HG02798 (cell line): Measurements from ENCODE around the gene TIGD3.
A peak's percentile ranks its signal among the peaks of the same experiment; 100 is the strongest.

Source experiments
- ATAC-seq: cut with Tn5 transposase; IDR thresholded peaks from one replicate; pipeline ENCODE4 v1.9.1; 2021; ENCODE audit warnings: mild to moderate bottlenecking; ENCODE audit not compliant: unreplicated experiment, poor library complexity

Gene TIGD3

GRCh38 chr11:65354265-65355012, at the start of gene TIGD3:
TSS of gene TIGD3 (plus strand) at chr11:65354751. CDS start at chr11:65355809, 1,058 bp downstream.
- peak; percentile 92 for ATAC-seq

- ATAC-seq: no peak
Measured at GRCh38 chr11:65305501-65306268, 48.9 kb upstream of the TIGD3 start.

GRCh38 chr11:65307298-65308229, 47.0 kb upstream of the TIGD3 start:
- ATAC-seq: no peak

- ATAC-seq: no peak
Measured at GRCh38 chr11:65308281-65308891, 46.2 kb upstream of the TIGD3 start.

- ATAC-seq: no peak
Measured at GRCh38 chr11:65309006-65309405, 45.5 kb upstream of the TIGD3 start.

GRCh38 chr11:65310215-65310614, 44.3 kb upstream of the TIGD3 start:
- no peak for ATAC-seq

- no peak for ATAC-seq
Measured at GRCh38 chr11:65310736-65311135, 43.8 kb upstream of the TIGD3 start.

- ATAC-seq: no peak
Measured at GRCh38 chr11:65311170-65311678, 43.3 kb upstream of the TIGD3 start.

- peak; percentile 85 for ATAC-seq
Measured at GRCh38 chr11:65314501-65315203, 39.9 kb upstream of the TIGD3 start, which contains the start of gene CDC42EP2. TSS of gene CDC42EP2 (plus strand) at chr11:65314866. CDS start at chr11:65320899, 6,033 bp downstream.

- ATAC-seq: peak; percentile 53
Measured at GRCh38 chr11:65315204-65315865, 39.2 kb upstream of the TIGD3 start.

- no peak for ATAC-seq
Measured at GRCh38 chr11:65315866-65316226, 38.7 kb upstream of the TIGD3 start.

GRCh38 chr11:65316227-65317024, 38.1 kb upstream of the TIGD3 start:
- no peak for ATAC-seq

GRCh38 chr11:65317025-65317786, 37.3 kb upstream of the TIGD3 start:
- no peak for ATAC-seq

GRCh38 chr11:65320386-65321075, 34.0 kb upstream of the TIGD3 start:
- ATAC-seq: no peak

GRCh38 chr11:65321076-65321475, 33.5 kb upstream of the TIGD3 start:
- ATAC-seq: no peak

- ATAC-seq: no peak
Measured at GRCh38 chr11:65321828-65322485, 32.6 kb upstream of the TIGD3 start.
